Activated T-cell treated with anti-CD3 and anti-CD28 coated beads, Interleukin-2, amount 50 U/mL, for 1 hour (primary cell): Measurements from ENCODE around the gene PACC1.

ENCODE experiments used
- DNase-seq: peaks from one replicate; pipeline ENCODE4 v3.0.0-alpha.2; 2020

PACC1 gene

GRCh38 chr1:212414328-212415106, at the start of gene PACC1:
PACC1 (minus strand) TSS chr1:212414886; CDS start chr1:212414757, 129 bp downstream.
- peak; percentile 87 for DNase-seq

GRCh38 chr1:212463565-212464285, 49.0 kb upstream of the PACC1 start:
- no peak for DNase-seq

GRCh38 chr1:212461916-212462660, 47.4 kb upstream of the PACC1 start:
- DNase-seq = no peak

GRCh38 chr1:212460376-212460775, 45.7 kb upstream of the PACC1 start:
- DNase-seq = no peak

GRCh38 chr1:212459656-212460055, 45.0 kb upstream of the PACC1 start:
- no peak for DNase-seq

- DNase-seq = no peak
Measured at GRCh38 chr1:212458817-212459216, 44.1 kb upstream of the PACC1 start.

- peak; percentile 36 for DNase-seq
Measured at GRCh38 chr1:212457740-212458338, 43.2 kb upstream of the PACC1 start.

- peak; percentile 84 for DNase-seq
Measured at GRCh38 chr1:212455803-212456528, 41.3 kb upstream of the PACC1 start.

GRCh38 chr1:212455401-212455800, 40.7 kb upstream of the PACC1 start:
- DNase-seq = no peak

- DNase-seq = no peak
Measured at GRCh38 chr1:212454741-212455140, 40.1 kb upstream of the PACC1 start.

GRCh38 chr1:212453156-212453857, 38.6 kb upstream of the PACC1 start:
- DNase-seq = peak; percentile 3

- DNase-seq = no peak
Measured at GRCh38 chr1:212452323-212453155, 37.9 kb upstream of the PACC1 start.

GRCh38 chr1:212451416-212452322, 37.0 kb upstream of the PACC1 start:
- DNase-seq = peak; percentile 8

GRCh38 chr1:212450331-212450881, 35.7 kb upstream of the PACC1 start:
- DNase-seq = peak; percentile 7

- DNase-seq = no peak
Measured at GRCh38 chr1:212447478-212447877, 32.8 kb upstream of the PACC1 start.

- DNase-seq = no peak
Measured at GRCh38 chr1:212446333-212446732, 31.6 kb upstream of the PACC1 start.

GRCh38 chr1:212442408-212442807, 27.7 kb upstream of the PACC1 start:
- DNase-seq = no peak

GRCh38 chr1:212440419-212440818, 25.7 kb upstream of the PACC1 start:
- DNase-seq = no peak

GRCh38 chr1:212438831-212439237, 24.1 kb upstream of the PACC1 start:
- DNase-seq = no peak
